Measurements from ENCODE around the gene SNAP23. TPM values are rescaled to one million over a fixed set of nuclear protein-coding genes. Genes with fewer than 3 reads are reported as not detected.

The SNAP23 gene
- total RNA-seq, 1 experiment from 2014 or later = 60.7 TPM

GRCh38 chr15:42575188-42576039 lies 80.0 kb downstream of the SNAP23 start, which contains the start of gene STARD9:
Gene STARD9 (plus strand): TSS chr15:42575606. CDS start chr15:42575716, 110 bp downstream.
- peak within 1 kb of the TSS; percentile 98 for H3K4me3 ChIP-seq
- no peaks in the 10 kb centered on the region; the same call in 1 of the 2 replicates for H3K36me3 ChIP-seq
- H3K27me3 ChIP-seq = no peaks in the 10 kb centered on the region
- H3K9me3 ChIP-seq (replicated peaks) = no peaks in the 10 kb centered on the region
- DNase-seq = peak; percentile 99
- peaks cover 15% of the 10 kb centered on the region for H3K4me1 ChIP-seq
- H3K27ac ChIP-seq = peak within 1 kb of the TSS; percentile 92

- Histone ChIP-seq H3K36me3 (no peaks in the 10 kb centered on the region; the same call in 1 of the 2 replicates), H3K27ac (peak overlapping the region; percentile 92)
These were observed 80.7 kb downstream of the SNAP23 start for GRCh38 chr15:42576040-42576594.

GRCh38 chr15:42576776-42577175 lies 81.3 kb downstream of the SNAP23 start:
- Histone ChIP-seq H3K9me3 (replicated peaks) (no peaks in the 10 kb centered on the region), H3K4me1 (peaks cover 15% of the 10 kb centered on the region), H3K4me3 (peak overlapping the region; percentile 98), H3K27me3 (no peaks in the 10 kb centered on the region), H3K36me3 (no peaks in the 10 kb centered on the region; the same call in 1 of the 2 replicates), H3K27ac (no peak overlapping the region)
- peak in 1 of 2 experiments; percentile 9 for DNase-seq

More at GRCh38 chr15:42576040-42576594, 80.7 kb downstream of the SNAP23 start:
- H3K4me3 ChIP-seq = peak overlapping the region; percentile 98
- no peaks in the 10 kb centered on the region for H3K27me3 ChIP-seq
- peaks cover 15% of the 10 kb centered on the region for H3K4me1 ChIP-seq
- DNase-seq = no peak
- H3K9me3 ChIP-seq (replicated peaks) = no peaks in the 10 kb centered on the region

GRCh38 chr15:42577514-42578031 lies 82.1 kb downstream of the SNAP23 start:
- H3K27ac ChIP-seq = no peak overlapping the region

GRCh38 chr15:42578984-42579537 lies 83.6 kb downstream of the SNAP23 start:
- H3K27me3 ChIP-seq = no peaks in the 10 kb centered on the region
- no peak overlapping the region for H3K27ac ChIP-seq
- no peak for DNase-seq
- H3K4me1 ChIP-seq = peaks cover 19% of the 10 kb centered on the region
- H3K36me3 ChIP-seq = no peaks in the 10 kb centered on the region; the same call in 1 of the 2 replicates
- H3K4me3 ChIP-seq = no peak overlapping the region
- no peaks in the 10 kb centered on the region for H3K9me3 ChIP-seq (replicated peaks)

More at GRCh38 chr15:42577514-42578031, 82.1 kb downstream of the SNAP23 start:
- no peaks in the 10 kb centered on the region for H3K27me3 ChIP-seq
- no peaks in the 10 kb centered on the region for H3K9me3 ChIP-seq (replicated peaks)
- no peak overlapping the region for H3K4me3 ChIP-seq
- peak; percentile 42 to 73 for DNase-seq
- H3K36me3 ChIP-seq = no peaks in the 10 kb centered on the region; the same call in 1 of the 2 replicates
- peaks cover 15% of the 10 kb centered on the region for H3K4me1 ChIP-seq

- Histone ChIP-seq H3K27ac (no peak overlapping the region), H3K27me3 (no peaks in the 10 kb centered on the region), H3K9me3 (replicated peaks) (no peaks in the 10 kb centered on the region; the same call in 1 of the 2 replicates), H3K36me3 (peaks cover 10% of the 10 kb centered on the region; the same call in 1 of the 2 replicates), H3K4me1 (peaks cover 23% of the 10 kb centered on the region), H3K4me3 (no peak overlapping the region)
- no peak for DNase-seq
These were observed 85.9 kb downstream of the SNAP23 start for GRCh38 chr15:42581272-42581730.

Other genes starting within 250 kb of the SNAP23 start
- 20.2 and 20.3 TPM in 2 replicates for gene GANC, start 222.4 kb upstream of the SNAP23 start, total RNA-seq (2014; rRNA removed; shearing (Covaris generic))
- 46.4 and 46.9 TPM in 2 replicates for gene TMEM87A, start 222.2 kb upstream of the SNAP23 start, total RNA-seq (2014; rRNA removed; shearing (Covaris generic))
- 0.59 and 0.81 TPM in 2 replicates for gene CAPN3, start 136.1 kb upstream of the SNAP23 start, total RNA-seq (2014; rRNA removed; shearing (Covaris generic))
- 84.6 and 86.2 TPM in 2 replicates for gene ZNF106, start 4.5 kb upstream of the SNAP23 start, total RNA-seq (2014; rRNA removed; shearing (Covaris generic))
- gene LRRC57, start 53.2 kb downstream of the SNAP23 start, total RNA-seq (2014; rRNA removed; shearing (Covaris generic)) = 23.8 and 26.4 TPM in 2 replicates
- gene HAUS2, start 53.2 kb downstream of the SNAP23 start, total RNA-seq (2014; rRNA removed; shearing (Covaris generic)) = 54.7 and 59.2 TPM in 2 replicates
- 11.0 and 15.2 TPM in 2 replicates for gene STARD9, start 80.0 kb downstream of the SNAP23 start, total RNA-seq (2014; rRNA removed; shearing (Covaris generic))
- gene CDAN1, start 241.5 kb downstream of the SNAP23 start, total RNA-seq (2014; rRNA removed; shearing (Covaris generic)) = 16.2 and 17.8 TPM in 2 replicates